ENCODE results near the gene MAD1L1.

DNA sequence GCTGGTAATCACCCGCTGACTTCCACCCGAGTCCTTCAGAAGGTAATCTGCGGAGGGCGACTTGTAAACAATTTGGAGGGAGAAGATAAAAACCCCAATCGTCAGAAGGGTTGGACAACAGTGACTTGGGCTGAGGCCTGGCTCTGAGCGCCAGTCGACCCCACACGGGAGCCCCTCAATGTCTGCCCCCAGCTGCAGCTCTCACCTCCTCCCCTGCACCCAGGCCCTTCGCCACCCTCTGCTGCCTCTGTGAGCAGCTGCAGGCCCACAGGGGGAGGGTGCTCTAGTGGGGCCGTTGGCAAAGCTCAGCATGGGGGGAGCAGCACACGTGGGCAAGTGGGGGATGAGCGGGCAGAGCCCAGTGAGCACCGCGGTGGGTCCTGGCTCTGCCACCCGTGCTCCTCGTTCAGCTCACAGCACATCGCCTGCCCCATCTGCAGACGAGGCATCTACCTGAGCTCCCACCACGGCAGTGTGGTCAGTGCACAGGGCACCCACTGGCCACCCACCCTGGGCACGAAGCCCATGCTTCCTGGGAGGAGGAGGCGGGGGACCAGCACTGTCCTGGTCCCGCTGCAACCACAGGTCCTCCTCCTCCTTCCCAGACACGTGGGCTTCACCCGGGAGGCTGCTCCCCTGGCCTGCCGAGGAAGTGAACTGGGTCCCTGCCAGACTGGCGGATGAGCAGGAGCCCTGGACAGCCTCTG, 282.1 kb downstream of the MAD1L1 start:
- TF ChIP-seq, protein P1, sequence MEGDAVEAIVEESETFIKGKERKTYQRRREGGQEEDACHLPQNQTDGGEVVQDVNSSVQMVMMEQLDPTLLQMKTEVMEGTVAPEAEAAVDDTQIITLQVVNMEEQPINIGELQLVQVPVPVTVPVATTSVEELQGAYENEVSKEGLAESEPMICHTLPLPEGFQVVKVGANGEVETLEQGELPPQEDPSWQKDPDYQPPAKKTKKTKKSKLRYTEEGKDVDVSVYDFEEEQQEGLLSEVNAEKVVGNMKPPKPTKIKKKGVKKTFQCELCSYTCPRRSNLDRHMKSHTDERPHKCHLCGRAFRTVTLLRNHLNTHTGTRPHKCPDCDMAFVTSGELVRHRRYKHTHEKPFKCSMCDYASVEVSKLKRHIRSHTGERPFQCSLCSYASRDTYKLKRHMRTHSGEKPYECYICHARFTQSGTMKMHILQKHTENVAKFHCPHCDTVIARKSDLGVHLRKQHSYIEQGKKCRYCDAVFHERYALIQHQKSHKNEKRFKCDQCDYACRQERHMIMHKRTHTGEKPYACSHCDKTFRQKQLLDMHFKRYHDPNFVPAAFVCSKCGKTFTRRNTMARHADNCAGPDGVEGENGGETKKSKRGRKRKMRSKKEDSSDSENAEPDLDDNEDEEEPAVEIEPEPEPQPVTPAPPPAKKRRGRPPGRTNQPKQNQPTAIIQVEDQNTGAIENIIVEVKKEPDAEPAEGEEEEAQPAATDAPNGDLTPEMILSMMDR (IDR thresholded peaks at IDR 0.05 in 2 of 3, conservative IDR thresholded peaks at IDR 0.05 in 1 of 3; ENCODE audit: borderline replicate concordance in 1 of 3, insufficient read depth in 1 of 3, low read depth in 2 of 3, low read length in 2 of 3), result no peak
- TF ChIP-seq EZH2 (IDR thresholded peaks at IDR 0.05), result no peak
- TF ChIP-seq, protein P2, sequence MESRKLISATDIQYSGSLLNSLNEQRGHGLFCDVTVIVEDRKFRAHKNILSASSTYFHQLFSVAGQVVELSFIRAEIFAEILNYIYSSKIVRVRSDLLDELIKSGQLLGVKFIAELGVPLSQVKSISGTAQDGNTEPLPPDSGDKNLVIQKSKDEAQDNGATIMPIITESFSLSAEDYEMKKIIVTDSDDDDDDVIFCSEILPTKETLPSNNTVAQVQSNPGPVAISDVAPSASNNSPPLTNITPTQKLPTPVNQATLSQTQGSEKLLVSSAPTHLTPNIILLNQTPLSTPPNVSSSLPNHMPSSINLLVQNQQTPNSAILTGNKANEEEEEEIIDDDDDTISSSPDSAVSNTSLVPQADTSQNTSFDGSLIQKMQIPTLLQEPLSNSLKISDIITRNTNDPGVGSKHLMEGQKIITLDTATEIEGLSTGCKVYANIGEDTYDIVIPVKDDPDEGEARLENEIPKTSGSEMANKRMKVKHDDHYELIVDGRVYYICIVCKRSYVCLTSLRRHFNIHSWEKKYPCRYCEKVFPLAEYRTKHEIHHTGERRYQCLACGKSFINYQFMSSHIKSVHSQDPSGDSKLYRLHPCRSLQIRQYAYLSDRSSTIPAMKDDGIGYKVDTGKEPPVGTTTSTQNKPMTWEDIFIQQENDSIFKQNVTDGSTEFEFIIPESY (IDR thresholded peaks at IDR 0.05; ENCODE audit: extremely low read depth, insufficient replicate concordance, low read length), result no peak
- no peak for TF ChIP-seq ELF1 (IDR thresholded peaks at IDR 0.05; ENCODE audit: borderline replicate concordance, low read depth)
